Globus pallidus (tissue), 1 donor: Measurements from ENCODE around the gene CHRNA3.

Experiments
- DNase-seq: peaks from one replicate; pipeline ENCODE4 v3.0.0-alpha.2; 2015; ENCODE audit warnings: low spot score

CHRNA3 gene

DNA sequence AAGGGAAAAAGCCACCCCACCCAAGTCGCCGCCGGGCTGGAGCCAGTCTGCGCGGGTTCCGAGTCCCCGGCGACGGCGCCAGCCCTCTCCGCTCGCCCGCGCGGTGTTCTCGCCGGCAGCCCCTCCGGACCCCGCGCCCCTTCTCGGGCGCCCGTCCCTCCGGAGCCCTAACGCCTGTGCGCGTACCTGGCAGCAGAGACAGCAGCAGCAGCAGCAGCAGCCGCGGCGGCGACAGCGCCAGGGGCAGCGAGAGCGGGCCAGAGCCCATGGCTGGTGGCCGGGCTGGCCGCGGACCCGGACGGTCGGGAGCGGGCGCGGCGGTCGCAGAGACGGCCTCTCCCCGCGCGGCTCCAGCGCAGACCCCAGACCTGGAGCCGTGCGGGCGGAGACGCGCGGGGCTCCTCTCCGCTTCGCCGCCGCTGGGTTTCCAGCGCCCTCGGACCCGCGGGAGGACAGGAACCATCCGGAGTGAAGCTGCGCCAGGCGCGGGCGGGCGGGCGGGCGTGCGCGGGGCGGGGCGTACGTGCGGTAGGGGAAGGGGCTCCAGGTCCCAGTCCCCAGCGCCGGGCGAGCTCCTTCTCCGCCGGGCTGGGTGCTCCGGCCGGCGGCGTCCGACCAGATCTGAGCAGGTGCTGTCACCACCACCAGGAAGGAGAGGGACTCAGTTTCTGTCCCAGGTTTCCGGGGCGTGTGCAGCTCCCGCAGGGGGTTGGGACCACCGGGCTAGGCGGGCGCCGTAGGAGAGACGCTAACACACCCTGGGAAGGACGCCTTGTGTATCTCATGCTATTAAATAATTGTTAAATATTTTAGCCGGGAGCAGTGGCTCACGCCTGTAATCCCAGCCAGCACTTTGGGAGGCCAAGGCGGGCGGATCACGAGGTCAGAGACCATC, at the start of gene CHRNA3:
Gene CHRNA3 (minus strand): TSS at position 470 of the 895 bp plus-strand sequence. CDS start 202 bp downstream, at position 268.
- no peak for DNase-seq

- no peak for DNase-seq
Measured at GRCh38 chr15:78668987-78669386, 48.2 kb upstream of the CHRNA3 start.

DNA sequence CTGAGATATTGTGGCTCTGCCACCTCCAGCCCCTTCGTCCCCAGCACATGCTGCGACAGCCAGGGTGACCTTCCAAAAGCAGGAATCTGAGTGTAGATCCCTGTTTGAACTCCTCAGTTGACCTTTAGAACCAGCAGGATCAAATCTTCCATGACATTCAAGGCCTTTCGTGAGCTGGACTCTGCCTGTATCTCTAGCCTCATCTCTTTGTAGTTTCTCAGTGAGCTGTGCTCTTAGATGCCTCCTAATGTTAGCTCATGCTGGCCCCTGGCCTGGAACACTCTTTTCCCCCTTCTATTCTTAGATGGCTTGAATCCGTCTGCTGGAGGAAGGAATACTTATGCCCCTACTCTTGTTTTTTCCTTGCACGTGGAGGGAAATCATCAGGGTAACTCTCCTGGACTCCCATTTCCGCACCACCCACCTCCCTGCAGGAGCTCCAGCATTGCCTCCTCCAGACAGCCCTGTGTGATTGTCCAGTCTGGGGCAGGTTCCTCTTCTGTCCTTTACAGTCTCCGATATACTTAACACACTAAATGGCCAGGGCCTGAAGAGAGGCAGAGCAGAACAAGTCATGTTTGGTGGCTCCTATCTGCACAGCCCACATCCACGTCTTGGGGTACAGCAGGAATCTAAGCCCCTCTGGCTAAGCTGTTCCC, 46.9 kb upstream of the CHRNA3 start:
- no peak for DNase-seq

DNA sequence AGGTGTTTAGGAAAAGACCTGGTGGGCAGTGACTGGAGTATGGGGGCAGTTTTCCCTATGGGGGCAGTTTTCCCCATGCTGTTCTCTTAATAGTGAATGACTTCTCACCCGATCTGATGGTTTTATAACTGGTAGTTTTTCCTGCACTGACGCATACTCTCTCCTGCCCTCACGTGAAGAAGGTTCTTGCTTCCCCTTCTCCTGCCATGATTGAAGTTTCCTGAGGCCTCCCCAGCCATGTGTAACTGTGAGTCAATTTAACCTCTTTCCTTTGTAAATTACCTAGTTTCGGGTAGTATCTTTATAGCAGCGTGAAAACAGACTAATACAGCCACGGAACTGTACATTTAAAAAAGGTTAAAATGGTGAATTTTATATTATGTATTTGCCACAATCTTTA, 45.2 kb upstream of the CHRNA3 start:
- no peak for DNase-seq

GRCh38 chr15:78663703-78664102, 42.9 kb upstream of the CHRNA3 start:
- no peak for DNase-seq

GRCh38 chr15:78662028-78662427, 41.2 kb upstream of the CHRNA3 start:
- no peak for DNase-seq

- DNase-seq, result no peak
Measured at GRCh38 chr15:78661001-78661400, 40.2 kb upstream of the CHRNA3 start.

DNA sequence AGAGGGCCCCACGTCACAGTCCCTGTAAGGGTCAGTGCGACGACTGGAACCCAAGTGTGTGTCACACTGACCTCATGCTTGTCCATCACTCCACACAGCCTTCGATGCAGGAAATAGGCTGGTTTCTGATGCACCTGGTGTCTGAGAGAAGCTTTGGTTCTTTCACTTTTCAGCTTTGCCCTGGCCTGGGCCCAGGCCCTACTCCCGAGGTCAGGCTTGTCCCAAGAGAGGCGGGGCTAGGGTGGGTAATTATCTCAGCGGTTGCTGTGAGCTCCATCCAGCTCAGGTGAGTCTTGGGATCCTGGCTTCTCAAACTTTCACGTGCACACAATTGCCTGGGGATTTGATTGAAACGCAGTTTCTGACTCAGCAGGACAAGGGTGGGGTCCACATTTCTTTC, 39.8 kb upstream of the CHRNA3 start:
- DNase-seq, result no peak

DNA sequence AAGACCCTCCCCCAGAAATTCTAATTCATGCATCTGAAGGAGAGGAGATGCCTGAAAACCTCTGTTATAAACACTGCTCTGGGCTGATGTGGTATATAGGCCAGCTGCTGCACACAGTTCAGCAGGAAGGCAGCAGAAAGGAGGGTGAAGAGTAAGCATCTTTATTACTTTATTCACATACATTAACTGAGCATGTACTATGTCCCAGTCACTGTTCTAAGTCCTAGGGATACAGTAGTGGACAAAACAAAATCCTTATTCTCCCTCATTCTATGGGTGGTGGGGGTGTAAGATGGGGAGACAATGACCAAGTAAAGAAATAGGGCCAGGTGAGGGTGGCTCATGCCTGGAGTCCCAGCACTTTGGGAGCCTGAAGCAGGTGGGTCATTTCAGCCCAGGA, 38.0 kb upstream of the CHRNA3 start:
- no peak for DNase-seq

DNA sequence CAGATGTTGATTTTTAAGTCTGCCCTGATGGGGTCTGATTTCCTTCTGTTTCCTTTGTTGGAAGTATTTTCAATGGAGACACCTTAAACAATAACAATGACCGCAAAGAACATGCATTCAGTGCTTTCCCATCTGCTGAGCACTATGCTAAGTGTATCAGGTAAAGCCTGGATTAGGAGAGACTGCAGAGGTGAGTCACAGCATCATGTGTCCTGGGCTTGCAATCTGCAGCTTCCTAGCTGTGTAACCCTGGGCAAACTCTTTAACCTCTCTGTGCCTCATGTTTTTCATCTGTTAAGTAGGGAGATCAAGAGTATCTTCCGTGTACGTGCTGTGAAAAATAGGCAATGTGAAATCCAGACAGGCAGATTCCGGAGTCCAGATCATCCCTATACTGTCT, 33.5 kb upstream of the CHRNA3 start:
- no peak for DNase-seq

- DNase-seq, result no peak
Measured at GRCh38 chr15:78651930-78652615, 31.3 kb upstream of the CHRNA3 start.

DNA sequence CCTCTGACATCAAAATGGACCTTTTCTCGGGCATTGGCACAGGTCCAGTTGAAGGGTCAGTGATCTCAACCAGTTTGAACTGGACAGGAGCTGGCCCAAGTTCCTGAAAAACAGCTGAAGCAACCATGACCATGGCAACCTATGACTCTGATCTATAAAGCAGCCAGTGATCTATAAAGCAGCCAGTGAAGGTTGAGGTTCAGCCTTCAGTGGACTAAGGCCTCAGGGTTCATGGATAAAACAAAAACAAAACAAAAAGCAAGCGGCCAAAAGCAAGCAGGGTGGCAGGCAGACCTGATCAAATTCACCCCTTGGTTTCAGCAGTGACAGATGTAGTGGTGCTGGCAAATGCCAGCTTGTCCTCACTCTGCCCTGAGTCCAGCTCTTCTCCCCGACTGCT, 30.2 kb upstream of the CHRNA3 start:
- DNase-seq, result no peak

DNA sequence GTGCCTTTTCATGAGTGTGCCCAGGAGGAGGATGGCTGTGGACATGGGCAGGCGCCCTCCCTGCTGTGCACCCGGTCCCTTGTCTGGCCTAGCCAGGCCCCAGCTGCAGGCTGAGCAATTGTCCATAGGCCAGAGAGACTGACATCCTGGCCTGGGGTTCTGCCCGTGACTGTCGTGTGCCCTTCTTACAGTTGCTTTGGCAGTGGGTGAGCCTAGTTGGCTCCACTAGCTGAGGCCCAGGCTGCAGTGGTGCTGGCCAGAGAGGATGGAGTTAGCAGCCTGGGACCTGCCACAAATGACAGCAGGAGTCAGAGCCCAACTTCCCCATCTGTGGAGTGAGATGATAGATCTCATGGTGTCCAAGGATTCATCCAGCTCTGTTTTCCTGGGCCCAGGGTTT, 29.2 kb upstream of the CHRNA3 start:
- no peak for DNase-seq

GRCh38 chr15:78645009-78645408, 24.2 kb upstream of the CHRNA3 start:
- DNase-seq, result no peak

- DNase-seq, result no peak
Measured at GRCh38 chr15:78642331-78642730, 21.5 kb upstream of the CHRNA3 start.

- DNase-seq, result no peak
Measured at GRCh38 chr15:78641749-78642275, 21.0 kb upstream of the CHRNA3 start.

DNA sequence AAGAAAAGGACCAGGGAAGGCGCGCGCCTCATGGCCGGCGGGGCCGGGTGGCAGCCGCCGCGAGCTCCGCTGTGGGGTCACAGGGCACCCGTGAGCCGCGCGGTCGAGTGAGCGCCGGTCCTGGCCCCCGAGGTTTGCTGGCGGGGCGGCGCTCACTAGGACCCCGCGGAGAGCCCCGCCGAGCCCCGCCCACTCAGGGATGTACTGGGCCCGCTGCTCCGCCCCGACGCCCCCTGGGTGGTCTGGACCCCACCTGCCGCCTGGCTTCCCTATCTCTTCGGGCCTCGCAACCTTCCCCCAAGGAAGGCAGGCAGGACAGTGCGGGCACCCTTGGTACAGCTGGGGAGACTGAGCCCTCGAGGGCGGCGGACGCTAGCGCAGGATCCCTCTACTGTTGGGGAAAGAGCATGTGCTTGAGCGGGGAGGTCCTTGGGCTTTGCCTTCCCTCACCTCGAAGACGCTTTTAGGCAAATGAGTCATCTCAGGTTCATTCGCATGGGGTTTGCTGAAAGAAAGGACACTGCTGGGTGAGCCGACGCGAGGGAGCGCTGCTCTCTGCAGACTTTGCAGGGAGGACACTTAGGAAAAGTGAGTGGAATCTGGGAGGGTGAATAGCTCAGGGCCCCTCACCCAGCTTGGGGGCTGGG, 20.4 kb upstream of the CHRNA3 start, which contains the start of gene CHRNB4:
Gene CHRNB4 (minus strand): TSS at position 109 of the 647 bp plus-strand sequence. CDS start 77 bp downstream, at position 32.
- no peak for DNase-seq

DNA sequence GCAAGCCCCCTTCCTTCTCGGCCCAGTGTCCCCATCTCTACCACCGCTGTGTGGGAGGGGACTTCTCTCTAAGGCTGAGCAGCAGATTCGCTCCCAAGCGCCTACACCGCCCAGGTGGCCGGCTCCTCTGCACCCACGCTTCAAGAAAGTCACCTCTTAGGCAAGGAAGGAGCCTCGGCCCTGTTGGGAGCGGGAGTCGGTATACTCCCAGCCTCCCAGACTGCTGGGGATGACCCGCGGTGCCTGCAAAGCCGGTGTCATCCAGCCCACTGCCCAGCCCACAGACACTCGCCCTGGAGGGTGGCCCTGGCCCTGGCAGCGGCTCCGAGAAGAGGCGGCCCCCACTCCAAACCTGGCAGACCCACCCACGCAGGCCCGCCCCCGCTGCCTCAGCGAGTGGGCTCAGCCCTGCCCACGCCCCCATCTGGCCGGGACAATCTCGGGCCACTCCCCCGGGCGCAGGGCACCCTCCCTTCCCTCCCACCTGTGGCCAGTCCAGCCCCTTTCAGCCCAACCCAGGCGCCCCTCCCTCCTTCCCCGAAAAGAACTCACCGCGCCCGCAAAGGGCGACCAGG, 19.8 kb upstream of the CHRNA3 start:
- no peak for DNase-seq

GRCh38 chr15:78638658-78639314, 18.0 kb upstream of the CHRNA3 start:
- peak; percentile 20 for DNase-seq

DNA sequence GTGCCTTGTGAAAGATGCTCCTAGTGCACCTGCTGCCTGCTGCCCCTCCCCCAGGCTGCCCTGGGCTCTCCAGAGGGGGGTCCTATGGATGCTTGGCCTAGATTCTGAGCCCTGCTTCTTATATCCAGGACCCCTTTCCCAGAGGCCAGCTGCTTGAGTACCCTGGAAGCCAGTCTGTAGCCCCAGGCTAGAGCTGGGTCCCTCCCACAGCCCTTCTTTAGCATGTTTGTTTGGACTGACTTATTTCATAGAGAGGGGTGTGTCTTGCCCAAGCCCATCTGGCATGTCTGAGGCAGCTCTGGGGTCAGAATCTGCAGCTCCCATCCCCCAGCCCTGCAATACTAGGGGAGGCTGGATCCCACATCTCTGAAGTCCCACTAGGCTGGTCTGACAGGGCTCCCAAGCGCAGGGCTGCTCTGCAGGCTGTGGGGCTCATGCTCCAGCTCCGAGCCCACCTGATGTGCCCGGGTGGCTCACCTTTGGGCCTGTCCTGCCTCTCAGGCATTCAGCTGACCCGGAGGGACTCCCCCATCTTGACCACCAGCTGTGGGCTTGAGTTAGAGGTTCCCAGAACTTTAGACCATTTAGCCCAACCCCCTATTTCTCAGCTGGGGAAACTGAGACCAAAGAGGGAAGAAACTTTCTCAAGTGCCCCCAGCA, 17.1 kb upstream of the CHRNA3 start:
- no peak for DNase-seq
